GM12878 (cell line): ENCODE data around the gene ARR3. TPM values are rescaled to one million over a fixed set of nuclear protein-coding genes. Genes with fewer than 3 reads are reported as not detected.

Source experiments
- ATAC-seq: fragments of 200-7000 bp; cut with Tn5 transposase; 3 replicates; pipeline ENCODE4 v1.9.1; 2020; ENCODE audit warnings: mild to moderate bottlenecking, moderate library complexity
- BruUV-seq: library from RNA; stranded (reverse); fragments of 400-500 nt; replicated peaks from 2 replicates; lab custom pipeline; 2021; lab: Mats Ljungman, UMichigan
- CTCF ChIA-PET: fragments of 300-600 bp; sonication (Branson Sonifier 250); formaldehyde crosslinking; extraction: SDS; loops from one replicate; lab custom pipeline; 2021; ENCODE audit warnings: inconsistent platforms; lab: Yijun Ruan, JAX
- POLR2A ChIA-PET: fragments of 350-600 bp; formaldehyde crosslinking; extraction: SDS; loops from one replicate; lab custom pipeline; 2021; ENCODE audit warnings: inconsistent platforms; lab: Charles Lee
- RAD21 ChIA-PET: fragments of 300-600 bp; sonication (Branson Sonifier 250); formaldehyde crosslinking; loops from one replicate; lab custom pipeline; 2023; ENCODE audit warnings: antibody characterized with exemption; ENCODE audit not compliant: unreplicated experiment; lab: Charles Lee
- SMC1A ChIA-PET: fragments of 300-600 bp; sonication (Branson Sonifier 250); formaldehyde crosslinking; loops from one replicate; lab custom pipeline; 2023; ENCODE audit not compliant: unreplicated experiment, uncharacterized antibody; lab: Charles Lee
- DNase-seq: peaks from one replicate; pipeline ENCODE4 v3.0.0-alpha.2; 2011; ENCODE audit warnings: low read depth, low spot score
- FAIRE-seq: peaks from 3 replicates; lab custom pipeline; 2011; peaks lifted over from hg19 to GRCh38; lab: Jason Lieb, UNC
- H2AFZ ChIP-seq: 2 replicates; pipeline ENCODE4 v1.6.0; 2011; ENCODE audit warnings: low read depth, low read length, control low read depth; ENCODE audit not compliant: control insufficient read depth
- H3K27ac ChIP-seq: 2 replicates; pipeline ENCODE4 v1.5.1; 2011; ENCODE audit warnings: control low read depth; ENCODE audit not compliant: control insufficient read depth, insufficient read depth
- H3K27me3 ChIP-seq, 2 experiments: replicated peaks in 1 of 2; 2 replicates each; pipeline versions ENCODE4 v1.6.0 to v1.6.1; 2011; ENCODE audit warnings: low read length in 1 of 2; ENCODE audit not compliant: control insufficient read depth in 2 of 2, insufficient read depth in 2 of 2
- H3K36me3 ChIP-seq, 2 experiments: 2 replicates each; pipeline ENCODE4 v1.5.1; 2011; ENCODE audit warnings: low read length in 1 of 2; ENCODE audit not compliant: control insufficient read depth in 2 of 2, insufficient read depth in 2 of 2
- H3K4me1 ChIP-seq: 2 replicates; pipeline ENCODE4 v1.6.1; 2011; ENCODE audit warnings: mild to moderate bottlenecking, low read length, moderate library complexity, mixed read lengths; ENCODE audit not compliant: control insufficient read depth, insufficient read depth
- H3K4me2 ChIP-seq: 2 replicates; pipeline ENCODE4 v1.6.0; 2011; ENCODE audit warnings: control low read depth; ENCODE audit not compliant: control insufficient read depth, insufficient read depth
- H3K4me3 ChIP-seq: fragments of 200-600 bp; sonication (generic); 2 replicates; pipeline ENCODE4 v1.5.1; 2016
- H3K79me2 ChIP-seq: 2 replicates; pipeline ENCODE4 v1.6.0; 2011; ENCODE audit warnings: low read length; ENCODE audit not compliant: control insufficient read depth, insufficient read depth
- H3K9ac ChIP-seq: 2 replicates; pipeline ENCODE4 v1.8.0; 2011; ENCODE audit warnings: low read length, control low read depth, mixed read lengths; ENCODE audit not compliant: control insufficient read depth, insufficient read depth
- H3K9me3 ChIP-seq: replicated peaks from 3 replicates; pipeline ENCODE4 v1.5.1; 2011; ENCODE audit warnings: mild to moderate bottlenecking, low read length; ENCODE audit not compliant: control insufficient read depth, insufficient read depth
- H4K20me1 ChIP-seq: 2 replicates; pipeline ENCODE4 v1.6.0; 2011; ENCODE audit not compliant: control insufficient read depth, insufficient read depth
- ATF2 ChIP-seq: IDR thresholded peaks from 2 replicates; pipeline ENCODE4 v1.6.1; 2012; ENCODE audit warnings: low read length, inconsistent platforms
- BMI1 ChIP-seq: fragments of 450-650 bp; IDR thresholded peaks from 2 replicates; pipeline ENCODE4 v1.6.1; 2016; ENCODE audit warnings: mild to moderate bottlenecking, moderate library complexity, borderline replicate concordance
- ESRRA ChIP-seq: IDR thresholded peaks from 2 replicates; pipeline ENCODE4 v1.6.1; 2012; ENCODE audit warnings: mild to moderate bottlenecking, low read length, improper control_type of control experiment
- GABPA ChIP-seq: IDR thresholded peaks from 2 replicates; pipeline ENCODE4 v1.6.1; 2014; ENCODE audit warnings: antibody characterized with exemption, low read depth, mild to moderate bottlenecking, inconsistent platforms
- HDAC6 ChIP-seq: fragments of 200-600 bp; sonication (generic); IDR thresholded peaks from one replicate; pipeline ENCODE4 v1.8.0; 2017; ENCODE audit warnings: antibody characterized with exemption; ENCODE audit not compliant: unreplicated experiment
- JUND ChIP-seq: IDR thresholded peaks from 2 replicates; pipeline ENCODE4 v1.6.1; 2012; ENCODE audit warnings: low read depth, mild to moderate bottlenecking, low read length, improper control_type of control experiment, moderate library complexity
- MTA3 ChIP-seq: IDR thresholded peaks from 2 replicates; pipeline ENCODE4 v1.6.1; 2012; ENCODE audit warnings: low read length, inconsistent platforms, borderline replicate concordance
- MXI1 ChIP-seq: fragments of 150-350 bp; IDR thresholded peaks from 2 replicates; pipeline ENCODE4 v1.6.1; 2011; ENCODE audit warnings: low read depth, mild to moderate bottlenecking, inconsistent platforms, low read length, improper control_type of control experiment
- NBN ChIP-seq: fragments of 450-650 bp; IDR thresholded peaks from 2 replicates; pipeline ENCODE4 v1.6.1; 2016
- NR2C2 ChIP-seq: IDR thresholded peaks from 2 replicates; pipeline ENCODE4 v1.6.1; 2011; ENCODE audit warnings: borderline replicate concordance, low read depth; ENCODE audit not compliant: control insufficient read depth, insufficient read length
- PBX3 ChIP-seq: IDR thresholded peaks from 2 replicates; pipeline ENCODE4 v1.6.1; 2011; ENCODE audit warnings: mild to moderate bottlenecking, low read depth, low read length, moderate library complexity; ENCODE audit not compliant: insufficient replicate concordance
- SMC3 ChIP-seq: IDR thresholded peaks from 2 replicates; pipeline ENCODE4 v1.6.1; 2011; ENCODE audit warnings: low read length, improper control_type of control experiment, borderline replicate concordance
- SRF ChIP-seq, 2 experiments: IDR thresholded peaks; 2 replicates each; pipeline ENCODE4 v1.6.1; 2011; ENCODE audit warnings: low read depth in 2 of 2, low read length in 2 of 2, mild to moderate bottlenecking in 1 of 2, moderate library complexity in 1 of 2
- STAT1 ChIP-seq: fragments of 450-650 bp; conservative IDR thresholded peaks from 2 replicates; pipeline ENCODE4 v1.6.1; 2014; ENCODE audit warnings: antibody characterized with exemption, mild to moderate bottlenecking
- TAF1 ChIP-seq: IDR thresholded peaks from 2 replicates; pipeline ENCODE4 v1.6.1; 2011; ENCODE audit warnings: mild to moderate bottlenecking, low read depth, low read length, borderline replicate concordance
- WGBS: methylation state at CpG from one replicate; pipeline ENCODE4 v1.1.6; 2016; ENCODE audit warnings: low lambda C conversion rate; ENCODE audit not compliant: insufficient replicate concordance, insufficient coverage; ENCODE audit errors: missing lambda C conversion rate; 5-methylcytosine and 5-hydroxymethylcytosine counted together
- in situ Hi-C: fragments of 300-500 bp; cut with MboI; formaldehyde crosslinking; loops from 9 replicates; pipeline ENCODE4 v1.14.3; 2018; ENCODE audit warnings: mixed read lengths
- intact Hi-C: fragments of 100-400 bp; cut with micrococcal nuclease; formaldehyde crosslinking; loops from one replicate; pipeline ENCODE4 v1.14.2; 2022; ENCODE audit not compliant: unreplicated experiment
- polyA plus RNA-seq, 11 experiments: library from polyadenylated mRNA; depleted of rRNA in 4 of 11; unstranded in 6 of 11; stranded (reverse) in 5 of 11; fragments of >200 nt; fragmentation: Nextera tagmentation in 4 of 11; fragmentation: Illumina TruSeq in 1 of 11; extraction: Ambion mirVana in 4 of 11; extraction: Trizol in 1 of 11; gene quantifications; 1 replicate in 1 of 11; 2 replicates in 10 of 11; pipeline versions ENCODE4 v1.2.1 to v1.2.3, GENCODE V29; 2011 to 2016; ENCODE audit warnings: inconsistent platforms in 2 of 11, missing spikeins in 2 of 11, low read depth in 1 of 11
- total RNA-seq, 4 experiments: library from RNA; depleted of rRNA in 3 of 4; stranded (reverse); fragments of >200 nt in 3 of 4; fragmentation: Illumina TruSeq in 1 of 4; extraction: Trizol in 1 of 4; gene quantifications; 2 replicates each; pipeline versions ENCODE4 v1.2.1 to v1.2.3, GENCODE V29; 2013 to 2021
- TF ChIP-seq, protein P1 (sequence below): fragments of 450-650 bp; IDR thresholded peaks from 2 replicates; pipeline ENCODE4 v1.6.1; 2016; ENCODE audit warnings: mild to moderate bottlenecking
- TF ChIP-seq, protein P2 (sequence below): fragments of 450-650 bp; IDR thresholded peaks from 2 replicates; pipeline ENCODE4 v1.6.1; 2018; ENCODE audit warnings: borderline replicate concordance, mild to moderate bottlenecking; ENCODE audit not compliant: partially characterized antibody
- TF ChIP-seq, protein P3 (sequence below): IDR thresholded peaks from 2 replicates; pipeline ENCODE4 v1.6.1; 2012; ENCODE audit warnings: low read depth, low read length, improper control_type of control experiment

The ARR3 gene
- total and polyA plus RNA-seq, 10 of the 15 experiments (the other 5 are each of a cell fraction or from before 2014, with no cell fraction given), result not detected

- Histone ChIP-seq H4K20me1 (no peaks in the 10 kb centered on the region), H3K79me2 (no peaks in the 10 kb centered on the region), H3K9me3 (no peaks in the 10 kb centered on the region), H2AFZ (no peak overlapping the region), H3K27ac (no peak overlapping the region), H3K4me3 (no peak overlapping the region), H3K36me3 (no peaks in the 10 kb centered on the region), H3K9ac (no peak overlapping the region), H3K4me2 (no peak overlapping the region), H3K27me3 (no peaks in the 10 kb centered on the region), H3K4me1 (no peaks in the 10 kb centered on the region)
- in situ Hi-C loops, result no loop called here
- ChIA-PET RAD21 (no interaction called here), POLR2A (no interaction called here), CTCF (no interaction called here), SMC1A (no interaction called here)
- ATAC-seq, result no peak
- no TSS peak for BruUV-seq
- no peak for DNase-seq
- WGBS, result 29% methylated on average over 2 of the region's 2 CpGs
- TF ChIP-seq, protein P1, sequence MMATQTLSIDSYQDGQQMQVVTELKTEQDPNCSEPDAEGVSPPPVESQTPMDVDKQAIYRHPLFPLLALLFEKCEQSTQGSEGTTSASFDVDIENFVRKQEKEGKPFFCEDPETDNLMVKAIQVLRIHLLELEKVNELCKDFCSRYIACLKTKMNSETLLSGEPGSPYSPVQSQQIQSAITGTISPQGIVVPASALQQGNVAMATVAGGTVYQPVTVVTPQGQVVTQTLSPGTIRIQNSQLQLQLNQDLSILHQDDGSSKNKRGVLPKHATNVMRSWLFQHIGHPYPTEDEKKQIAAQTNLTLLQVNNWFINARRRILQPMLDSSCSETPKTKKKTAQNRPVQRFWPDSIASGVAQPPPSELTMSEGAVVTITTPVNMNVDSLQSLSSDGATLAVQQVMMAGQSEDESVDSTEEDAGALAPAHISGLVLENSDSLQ, result no peak
- no peak for TF ChIP-seq STAT1
- TF ChIP-seq SRF (IDR thresholded peaks at IDR 0.05; ENCODE audit: low read depth in 2 of 2, low read length in 2 of 2), result no peak
- no peak for TF ChIP-seq GABPA
- no peak for TF ChIP-seq BMI1
- TF ChIP-seq, protein P2, sequence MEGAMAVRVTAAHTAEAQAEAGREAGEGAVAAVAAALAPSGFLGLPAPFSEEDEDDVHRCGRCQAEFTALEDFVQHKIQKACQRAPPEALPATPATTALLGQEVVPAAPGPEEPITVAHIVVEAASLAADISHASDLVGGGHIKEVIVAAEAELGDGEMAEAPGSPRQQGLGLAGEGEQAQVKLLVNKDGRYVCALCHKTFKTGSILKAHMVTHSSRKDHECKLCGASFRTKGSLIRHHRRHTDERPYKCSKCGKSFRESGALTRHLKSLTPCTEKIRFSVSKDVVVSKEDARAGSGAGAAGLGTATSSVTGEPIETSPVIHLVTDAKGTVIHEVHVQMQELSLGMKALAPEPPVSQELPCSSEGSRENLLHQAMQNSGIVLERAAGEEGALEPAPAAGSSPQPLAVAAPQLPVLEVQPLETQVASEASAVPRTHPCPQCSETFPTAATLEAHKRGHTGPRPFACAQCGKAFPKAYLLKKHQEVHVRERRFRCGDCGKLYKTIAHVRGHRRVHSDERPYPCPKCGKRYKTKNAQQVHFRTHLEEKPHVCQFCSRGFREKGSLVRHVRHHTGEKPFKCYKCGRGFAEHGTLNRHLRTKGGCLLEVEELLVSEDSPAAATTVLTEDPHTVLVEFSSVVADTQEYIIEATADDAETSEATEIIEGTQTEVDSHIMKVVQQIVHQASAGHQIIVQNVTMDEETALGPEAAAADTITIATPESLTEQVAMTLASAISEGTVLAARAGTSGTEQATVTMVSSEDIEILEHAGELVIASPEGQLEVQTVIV, result no peak
- TF ChIP-seq JUND, result no peak
- TF ChIP-seq TAF1, result no peak
- no peak for TF ChIP-seq ATF2
- no peak for TF ChIP-seq SMC3
- TF ChIP-seq NBN, result no peak
- no peak for TF ChIP-seq ESRRA
- TF ChIP-seq MTA3, result no peak
- TF ChIP-seq PBX3, result no peak
- TF ChIP-seq NR2C2, result no peak
- no peak for TF ChIP-seq MXI1
- TF ChIP-seq, protein P3, sequence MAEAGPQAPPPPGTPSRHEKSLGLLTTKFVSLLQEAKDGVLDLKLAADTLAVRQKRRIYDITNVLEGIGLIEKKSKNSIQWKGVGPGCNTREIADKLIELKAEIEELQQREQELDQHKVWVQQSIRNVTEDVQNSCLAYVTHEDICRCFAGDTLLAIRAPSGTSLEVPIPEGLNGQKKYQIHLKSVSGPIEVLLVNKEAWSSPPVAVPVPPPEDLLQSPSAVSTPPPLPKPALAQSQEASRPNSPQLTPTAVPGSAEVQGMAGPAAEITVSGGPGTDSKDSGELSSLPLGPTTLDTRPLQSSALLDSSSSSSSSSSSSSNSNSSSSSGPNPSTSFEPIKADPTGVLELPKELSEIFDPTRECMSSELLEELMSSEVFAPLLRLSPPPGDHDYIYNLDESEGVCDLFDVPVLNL, result no peak
- no peak for TF ChIP-seq HDAC6
- no peak for FAIRE-seq
- intact Hi-C loops, result no loop called here
These were observed 26.6 kb upstream of the ARR3 start for GRCh38 chrX:70241501-70241900.
